HG02981 (cell line): ENCODE data around the gene PAX5.

ENCODE experiments used
- ATAC-seq: cut with Tn5 transposase; IDR thresholded peaks from one replicate; pipeline ENCODE4 v1.9.1; 2021; ENCODE audit warnings: mild to moderate bottlenecking, moderate library complexity; ENCODE audit not compliant: unreplicated experiment

The PAX5 gene

GRCh38 chr9:36988848-36989247, 45.2 kb downstream of the PAX5 start:
- no peak for ATAC-seq

- no peak for ATAC-seq
Measured at GRCh38 chr9:36987891-36988290, 46.2 kb downstream of the PAX5 start.

GRCh38 chr9:36987409-36987808, 46.7 kb downstream of the PAX5 start:
- ATAC-seq, result no peak

GRCh38 chr9:36986468-36987408, 47.3 kb downstream of the PAX5 start:
- ATAC-seq, result no peak

GRCh38 chr9:36985769-36986467, 48.1 kb downstream of the PAX5 start:
- ATAC-seq, result no peak

GRCh38 chr9:36985061-36985768, 48.9 kb downstream of the PAX5 start:
- no peak for ATAC-seq

GRCh38 chr9:36980148-36980974, 53.7 kb downstream of the PAX5 start:
- no peak for ATAC-seq

GRCh38 chr9:36976371-36977030, 57.6 kb downstream of the PAX5 start:
- ATAC-seq, result no peak

GRCh38 chr9:36974731-36975130, 59.3 kb downstream of the PAX5 start:
- ATAC-seq, result no peak

GRCh38 chr9:36971935-36972488, 62.1 kb downstream of the PAX5 start:
- no peak for ATAC-seq

GRCh38 chr9:36970007-36970888, 63.8 kb downstream of the PAX5 start:
- ATAC-seq, result no peak

GRCh38 chr9:36969216-36969771, 64.8 kb downstream of the PAX5 start:
- ATAC-seq, result no peak

GRCh38 chr9:36968574-36969215, 65.4 kb downstream of the PAX5 start:
- ATAC-seq, result no peak

GRCh38 chr9:36967997-36968396, 66.1 kb downstream of the PAX5 start:
- ATAC-seq, result no peak

GRCh38 chr9:36966371-36967097, 67.5 kb downstream of the PAX5 start:
- ATAC-seq, result no peak

GRCh38 chr9:36964791-36965190, 69.3 kb downstream of the PAX5 start:
- no peak for ATAC-seq

GRCh38 chr9:36963346-36963745, 70.7 kb downstream of the PAX5 start:
- ATAC-seq, result no peak
